IMR-90 (cell line): ENCODE measurements around the gene FRMD5. TPM values are rescaled to one million over a fixed set of nuclear protein-coding genes. Genes with fewer than 3 reads are reported as not detected.

Experiments
- ATAC-seq: fragments of 200-7000 bp; cut with Tn5 transposase; 2 replicates; pipeline ENCODE4 v1.9.1; 2020; ENCODE audit warnings: low read depth, mild to moderate bottlenecking, moderate library complexity
- BruUV-seq: library from RNA; stranded (reverse); fragments of 400-500 nt; replicated peaks from 2 replicates; lab custom pipeline; 2021; lab: Mats Ljungman, UMichigan
- CTCF ChIA-PET: fragments of 300-600 bp; formaldehyde crosslinking; extraction: SDS; loops from one replicate; lab custom pipeline; 2021; ENCODE audit warnings: antibody characterized with exemption; lab: Yijun Ruan, JAX
- POLR2A ChIA-PET: fragments of 300-600 bp; sonication (Branson Sonifier 250); formaldehyde crosslinking; loops from one replicate; lab custom pipeline; 2022; ENCODE audit warnings: antibody characterized with exemption; ENCODE audit not compliant: unreplicated experiment; lab: Charles Lee
- DNase-seq: peaks from one replicate; pipeline ENCODE4 v3.0.0; 2013
- H2AFZ ChIP-seq: replicated peaks from 2 replicates; pipeline ENCODE3; 2013; ENCODE audit warnings: low read length, mild to moderate bottlenecking; ENCODE audit not compliant: poor library complexity
- H2AK5ac ChIP-seq: 2 replicates; pipeline ENCODE4 v1.6.1; 2013; ENCODE audit warnings: low read depth, low read length, inconsistent platforms
- H2AK9ac ChIP-seq: replicated peaks from 2 replicates; pipeline ENCODE3; 2013; ENCODE audit warnings: mild to moderate bottlenecking, low read depth, low read length, moderate library complexity; ENCODE audit not compliant: poor library complexity
- H2BK120ac ChIP-seq: 2 replicates; pipeline ENCODE4 v1.6.1; 2013; ENCODE audit warnings: low read depth, low read length, inconsistent platforms
- H2BK15ac ChIP-seq: 3 replicates; pipeline ENCODE4 v1.6.1; 2013; ENCODE audit warnings: low read depth, low read length, inconsistent platforms
- H2BK20ac ChIP-seq: 2 replicates; pipeline ENCODE4 v1.6.1; 2013; ENCODE audit warnings: low read depth, mild to moderate bottlenecking, inconsistent platforms, low read length, moderate library complexity
- H2BK5ac ChIP-seq: 2 replicates; pipeline ENCODE4 v1.6.1; 2013; ENCODE audit warnings: mild to moderate bottlenecking, low read depth, low read length, inconsistent platforms; ENCODE audit not compliant: poor library complexity, severe bottlenecking
- H3K14ac ChIP-seq: replicated peaks from 2 replicates; pipeline ENCODE4 v1.6.1; 2013; ENCODE audit warnings: low read depth, low read length, inconsistent platforms
- H3K18ac ChIP-seq: 2 replicates; pipeline ENCODE4 v1.6.1; 2013; ENCODE audit warnings: low read depth, low read length, control low read depth
- H3K23ac ChIP-seq: 2 replicates; pipeline ENCODE4 v1.6.1; 2013; ENCODE audit warnings: low read depth, low read length, inconsistent platforms
- H3K27ac ChIP-seq: 2 replicates; pipeline ENCODE4 v1.5.1; 2013; ENCODE audit warnings: mild to moderate bottlenecking, control low read depth, low read length; ENCODE audit not compliant: insufficient read depth
- H3K27me3 ChIP-seq: 2 replicates; pipeline ENCODE4 v1.6.1; 2013; ENCODE audit warnings: low read length; ENCODE audit not compliant: control insufficient read depth, insufficient read depth
- H3K36me3 ChIP-seq: 2 replicates; pipeline ENCODE4 v1.6.1; 2013; ENCODE audit warnings: low read length, mixed read lengths; ENCODE audit not compliant: control insufficient read depth, insufficient read depth
- H3K4ac ChIP-seq: 2 replicates; pipeline ENCODE4 v1.6.1; 2013; ENCODE audit warnings: low read depth, low read length, inconsistent platforms
- H3K4me1 ChIP-seq: 2 replicates; pipeline ENCODE4 v1.6.1; 2013; ENCODE audit warnings: low read length, mixed read lengths; ENCODE audit not compliant: control insufficient read depth, insufficient read depth
- H3K4me2 ChIP-seq: 2 replicates; pipeline ENCODE4 v1.6.1; 2013; ENCODE audit warnings: low read depth, mild to moderate bottlenecking, control low read depth, low read length, moderate library complexity
- H3K4me3 ChIP-seq: 2 replicates; pipeline ENCODE4 v1.5.1; 2013; ENCODE audit warnings: low read depth, mild to moderate bottlenecking, control low read depth, low read length, moderate library complexity; ENCODE audit not compliant: insufficient read depth
- H3K56ac ChIP-seq: 2 replicates; pipeline ENCODE4 v1.6.1; 2013; ENCODE audit warnings: low read length, inconsistent platforms; ENCODE audit not compliant: insufficient read depth; ENCODE audit errors: extremely low read depth
- H3K79me1 ChIP-seq, 2 experiments: 2 replicates each; pipeline ENCODE4 v1.6.1; 2013; ENCODE audit warnings: low read length in 2 of 2, inconsistent platforms in 1 of 2, low read depth in 1 of 2
- H3K9ac ChIP-seq: 2 replicates; pipeline ENCODE4 v1.6.1; 2013; ENCODE audit warnings: low read depth, low read length, control low read depth
- H3K9me1 ChIP-seq: 2 replicates; pipeline ENCODE4 v1.6.1; 2013; ENCODE audit warnings: low read length, inconsistent platforms; ENCODE audit not compliant: insufficient read depth
- H3K9me3 ChIP-seq: 2 replicates; pipeline ENCODE4 v1.6.1; 2013; ENCODE audit warnings: low read length; ENCODE audit not compliant: control insufficient read depth, insufficient read depth
- H4K20me1 ChIP-seq: 2 replicates; pipeline ENCODE4 v1.6.1; 2013; ENCODE audit warnings: low read length, inconsistent platforms; ENCODE audit not compliant: insufficient read depth
- H4K5ac ChIP-seq: 2 replicates; pipeline ENCODE4 v1.6.1; 2013; ENCODE audit warnings: mild to moderate bottlenecking, low read depth, low read length, control low read depth
- H4K8ac ChIP-seq, 2 experiments: 2 replicates each; pipeline ENCODE4 v1.6.1; 2013; ENCODE audit warnings: low read depth in 2 of 2, low read length in 2 of 2, control low read depth in 1 of 2, inconsistent platforms in 1 of 2
- H4K91ac ChIP-seq: 2 replicates; pipeline ENCODE4 v1.6.1; 2013; ENCODE audit warnings: low read depth, low read length, inconsistent platforms; ENCODE audit not compliant: insufficient read depth
- FOS ChIP-seq: fragments of 150-350 bp; IDR thresholded peaks from 2 replicates; pipeline ENCODE4 v1.6.1; 2016; ENCODE audit warnings: low read depth, low read length
- MAZ ChIP-seq: IDR thresholded peaks from 2 replicates; pipeline ENCODE4 v1.6.1; 2012; ENCODE audit warnings: low read depth, mild to moderate bottlenecking, low read length, improper control_type of control experiment, moderate library complexity, borderline replicate concordance
- NFE2L2 ChIP-seq: fragments of 150-350 bp; IDR thresholded peaks from 2 replicates; pipeline ENCODE4 v1.6.1; 2016; ENCODE audit warnings: low read depth, mild to moderate bottlenecking, low read length
- POLR2A ChIP-seq: IDR thresholded peaks from 2 replicates; pipeline ENCODE4 v1.6.1; 2012; ENCODE audit warnings: mild to moderate bottlenecking, low read depth, low read length
- RAD21 ChIP-seq: IDR thresholded peaks from 2 replicates; pipeline ENCODE4 v1.6.1; 2012; ENCODE audit warnings: low read length, improper control_type of control experiment
- WGBS, 2 experiments: methylation state at CpG; one replicate each; pipeline versions ENCODE4 v1.1.5 to v1.1.7; 2013; ENCODE audit warnings: missing lambda C conversion rate in 2 of 2; ENCODE audit not compliant: insufficient read length in 1 of 2; ENCODE audit errors: extremely low coverage in 2 of 2; 5-methylcytosine and 5-hydroxymethylcytosine counted together
- dilution Hi-C: fragments of 300-500 bp; cut with HindIII; formaldehyde crosslinking; loops from one replicate; pipeline ENCODE4 v1.14.3; 2018; ENCODE audit warnings: low sequenced_read_pairs; ENCODE audit not compliant: unreplicated experiment
- in situ Hi-C: fragments of 300-500 bp; cut with MboI; formaldehyde crosslinking; loops from 3 replicates; pipeline ENCODE4 v1.14.3; 2019; ENCODE audit warnings: low sequenced_read_pairs, inconsistent platforms, mixed read lengths
- intact Hi-C: fragments of 100-400 bp; cut with micrococcal nuclease; formaldehyde crosslinking; loops from 2 replicates; pipeline ENCODE4 v1.10.0; 2022
- polyA plus RNA-seq, 3 experiments: library from polyadenylated mRNA; depleted of rRNA; stranded (reverse); fragments of >200 nt; gene quantifications; 2 replicates each; pipeline ENCODE4 v1.2.3, GENCODE V29; 2012; ENCODE audit warnings: low replicate concordance in 1 of 3
- total RNA-seq: library from RNA; depleted of rRNA; stranded (reverse); fragments of >200 nt; gene quantifications from 2 replicates; pipeline ENCODE4 v1.2.3, GENCODE V29; 2012
- TF ChIP-seq, protein P1 (sequence below): fragments of 150-350 bp; IDR thresholded peaks from 2 replicates; pipeline ENCODE4 v1.6.1; 2016; ENCODE audit warnings: low read depth, mild to moderate bottlenecking, low read length, moderate library complexity, borderline replicate concordance
- TF ChIP-seq, protein P2 (sequence below): conservative IDR thresholded peaks from 2 replicates; pipeline ENCODE4 v1.5.1; 2012; ENCODE audit warnings: mild to moderate bottlenecking, low read depth, low read length, improper control_type of control experiment

The FRMD5 gene
- total and polyA plus RNA-seq, 2 of the 4 experiments (the other 2 are of a cell fraction): 4.1 to 5.4 TPM

DNA sequence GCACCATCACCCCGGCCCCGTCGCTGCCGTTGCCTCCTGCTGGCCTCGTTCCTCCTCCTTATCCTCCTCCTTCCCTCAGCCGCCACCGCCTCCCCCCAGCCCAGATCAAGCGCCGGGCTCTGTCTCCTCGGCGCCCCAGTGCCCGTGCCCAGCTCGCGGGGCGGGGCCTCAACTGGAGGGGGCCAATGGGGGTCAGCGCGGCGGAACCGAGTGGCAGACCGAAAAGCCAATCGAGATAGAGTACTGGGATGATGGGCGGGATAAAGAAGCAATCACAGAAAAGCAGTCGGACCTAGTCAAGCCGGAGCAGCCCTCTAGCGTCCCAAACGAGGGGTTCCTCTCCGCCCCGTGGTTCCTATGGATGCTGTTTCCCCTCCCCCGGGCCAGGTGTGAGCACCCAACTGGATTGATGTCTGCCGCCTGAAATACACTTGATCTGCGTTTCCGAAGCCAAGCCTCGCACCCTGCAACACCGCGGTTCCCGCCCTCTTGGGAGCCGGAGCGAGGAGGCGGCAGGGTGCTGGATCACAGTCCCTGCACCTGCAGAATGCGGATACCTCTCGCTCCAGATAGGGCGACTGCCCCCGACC, at the start of gene FRMD5 (continued):
- TF ChIP-seq, protein P1, sequence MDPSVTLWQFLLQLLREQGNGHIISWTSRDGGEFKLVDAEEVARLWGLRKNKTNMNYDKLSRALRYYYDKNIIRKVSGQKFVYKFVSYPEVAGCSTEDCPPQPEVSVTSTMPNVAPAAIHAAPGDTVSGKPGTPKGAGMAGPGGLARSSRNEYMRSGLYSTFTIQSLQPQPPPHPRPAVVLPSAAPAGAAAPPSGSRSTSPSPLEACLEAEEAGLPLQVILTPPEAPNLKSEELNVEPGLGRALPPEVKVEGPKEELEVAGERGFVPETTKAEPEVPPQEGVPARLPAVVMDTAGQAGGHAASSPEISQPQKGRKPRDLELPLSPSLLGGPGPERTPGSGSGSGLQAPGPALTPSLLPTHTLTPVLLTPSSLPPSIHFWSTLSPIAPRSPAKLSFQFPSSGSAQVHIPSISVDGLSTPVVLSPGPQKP: no peak
- no peak; the same call in 1 of the 2 replicates for TF ChIP-seq MAZ
- peak; percentile 39; the same call in 1 of the 2 replicates for TF ChIP-seq FOS
- no peak for TF ChIP-seq POLR2A

- Histone ChIP-seq H2AK9ac (no peak overlapping the region), H3K27me3 (no peaks in the 10 kb centered on the region), H2BK5ac (no peak overlapping the region), H3K4me3 (no peak overlapping the region), H2AFZ (no peak overlapping the region), H3K79me1 (no peaks in the 10 kb centered on the region), H2BK120ac (no peak overlapping the region), H3K4me2 (no peak overlapping the region), H3K56ac (no peak overlapping the region), H4K5ac (no peak overlapping the region), H3K9ac (no peak overlapping the region), H3K9me3 (no peaks in the 10 kb centered on the region), H4K20me1 (no peaks in the 10 kb centered on the region), H3K4ac (no peak overlapping the region), H3K18ac (no peak overlapping the region), H3K9me1 (no peaks in the 10 kb centered on the region), H3K36me3 (no peaks in the 10 kb centered on the region), H4K8ac (no peak overlapping the region), H3K4me1 (no peaks in the 10 kb centered on the region), H3K27ac (no peak overlapping the region), H3K14ac (no peak overlapping the region), H4K91ac (no peak overlapping the region), H3K23ac (no peak overlapping the region), H2BK15ac (no peak overlapping the region), H2BK20ac (no peak overlapping the region), H2AK5ac (no peak overlapping the region)
- no CpG with 5 or more reads among the region's 3 CpGs for WGBS, 2 experiments
- BruUV-seq: no TSS peak
- DNase-seq: no peak
- intact Hi-C loops (no loop called here), dilution Hi-C loops (no loop called here), in situ Hi-C loops (no loop called here)
- ATAC-seq: no peak
- TF ChIP-seq RAD21 (0 out of 2 replicates have a peak, but pooled peaks have one; percentile 12), NFE2L2 (no peak)
- TF ChIP-seq, protein P2, sequence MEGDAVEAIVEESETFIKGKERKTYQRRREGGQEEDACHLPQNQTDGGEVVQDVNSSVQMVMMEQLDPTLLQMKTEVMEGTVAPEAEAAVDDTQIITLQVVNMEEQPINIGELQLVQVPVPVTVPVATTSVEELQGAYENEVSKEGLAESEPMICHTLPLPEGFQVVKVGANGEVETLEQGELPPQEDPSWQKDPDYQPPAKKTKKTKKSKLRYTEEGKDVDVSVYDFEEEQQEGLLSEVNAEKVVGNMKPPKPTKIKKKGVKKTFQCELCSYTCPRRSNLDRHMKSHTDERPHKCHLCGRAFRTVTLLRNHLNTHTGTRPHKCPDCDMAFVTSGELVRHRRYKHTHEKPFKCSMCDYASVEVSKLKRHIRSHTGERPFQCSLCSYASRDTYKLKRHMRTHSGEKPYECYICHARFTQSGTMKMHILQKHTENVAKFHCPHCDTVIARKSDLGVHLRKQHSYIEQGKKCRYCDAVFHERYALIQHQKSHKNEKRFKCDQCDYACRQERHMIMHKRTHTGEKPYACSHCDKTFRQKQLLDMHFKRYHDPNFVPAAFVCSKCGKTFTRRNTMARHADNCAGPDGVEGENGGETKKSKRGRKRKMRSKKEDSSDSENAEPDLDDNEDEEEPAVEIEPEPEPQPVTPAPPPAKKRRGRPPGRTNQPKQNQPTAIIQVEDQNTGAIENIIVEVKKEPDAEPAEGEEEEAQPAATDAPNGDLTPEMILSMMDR: 0 out of 2 replicates have a peak, but pooled peaks have one; percentile 20
- CTCF ChIA-PET: no interaction called here
- POLR2A ChIA-PET: no interaction called here
Observed at GRCh38 chr15:44243829-44244228, 48.8 kb upstream of the FRMD5 start.
